ENCODE results near the gene ADAMTSL3.

DNA sequence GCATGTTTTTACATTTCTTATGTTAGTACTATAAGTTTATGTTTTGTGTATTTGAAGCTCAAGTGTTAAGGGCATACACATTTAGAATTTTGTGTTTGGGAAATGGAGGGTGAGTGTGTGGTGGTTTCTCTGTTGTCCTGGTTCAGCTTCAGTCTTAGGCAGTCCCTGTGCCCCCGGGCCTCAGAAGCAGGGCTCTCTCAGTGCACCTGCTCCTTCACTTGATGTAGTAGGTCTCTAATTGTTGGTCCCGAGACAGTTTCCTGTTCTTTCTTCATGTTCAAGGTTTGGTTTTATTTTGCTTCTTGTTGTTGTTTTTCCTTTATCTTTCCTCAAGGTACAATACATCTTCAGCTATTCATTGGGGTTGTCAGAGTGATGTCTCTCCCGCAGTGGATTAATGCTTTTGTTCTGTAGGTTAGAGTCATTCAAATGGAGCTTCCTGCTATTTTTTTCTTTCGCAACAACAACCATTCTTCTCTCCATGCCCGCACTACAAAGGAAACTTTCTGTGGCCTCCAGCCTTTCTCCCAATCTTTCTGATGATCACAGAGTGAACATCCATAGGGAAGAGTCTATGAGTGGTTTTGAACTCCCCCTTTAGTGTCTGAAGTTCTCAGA lies 403.9 kb downstream of the ADAMTSL3 start:
- TF ChIP-seq, protein P1, sequence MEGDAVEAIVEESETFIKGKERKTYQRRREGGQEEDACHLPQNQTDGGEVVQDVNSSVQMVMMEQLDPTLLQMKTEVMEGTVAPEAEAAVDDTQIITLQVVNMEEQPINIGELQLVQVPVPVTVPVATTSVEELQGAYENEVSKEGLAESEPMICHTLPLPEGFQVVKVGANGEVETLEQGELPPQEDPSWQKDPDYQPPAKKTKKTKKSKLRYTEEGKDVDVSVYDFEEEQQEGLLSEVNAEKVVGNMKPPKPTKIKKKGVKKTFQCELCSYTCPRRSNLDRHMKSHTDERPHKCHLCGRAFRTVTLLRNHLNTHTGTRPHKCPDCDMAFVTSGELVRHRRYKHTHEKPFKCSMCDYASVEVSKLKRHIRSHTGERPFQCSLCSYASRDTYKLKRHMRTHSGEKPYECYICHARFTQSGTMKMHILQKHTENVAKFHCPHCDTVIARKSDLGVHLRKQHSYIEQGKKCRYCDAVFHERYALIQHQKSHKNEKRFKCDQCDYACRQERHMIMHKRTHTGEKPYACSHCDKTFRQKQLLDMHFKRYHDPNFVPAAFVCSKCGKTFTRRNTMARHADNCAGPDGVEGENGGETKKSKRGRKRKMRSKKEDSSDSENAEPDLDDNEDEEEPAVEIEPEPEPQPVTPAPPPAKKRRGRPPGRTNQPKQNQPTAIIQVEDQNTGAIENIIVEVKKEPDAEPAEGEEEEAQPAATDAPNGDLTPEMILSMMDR (IDR thresholded peaks at IDR 0.05) = no peak
- no peak for TF ChIP-seq EZH2 (IDR thresholded peaks at IDR 0.05; ENCODE audit: borderline replicate concordance, insufficient read depth, low read depth, low read length, poor library complexity, severe bottlenecking)
